GM06990 (cell line): ENCODE measurements around the gene FFAR3.

Experiments
- DNase-seq: peaks from one replicate; pipeline ENCODE4 v3.0.0-alpha.2; 2011; ENCODE audit not compliant: insufficient read length; ENCODE audit errors: extremely low read depth
- H3K27me3 ChIP-seq: replicated peaks from 2 replicates; pipeline ENCODE4 v1.6.0; 2011; ENCODE audit warnings: low read length; ENCODE audit not compliant: control insufficient read depth, insufficient read depth
- H3K36me3 ChIP-seq: 2 replicates; pipeline ENCODE4 v1.5.1; 2011; ENCODE audit warnings: low read length; ENCODE audit not compliant: control insufficient read depth, insufficient read depth
- H3K4me3 ChIP-seq: replicated peaks from 2 replicates; pipeline ENCODE4 v1.5.1; 2011; ENCODE audit warnings: low read depth, mild to moderate bottlenecking, control low read depth, low read length
- CTCF ChIP-seq: IDR thresholded peaks from 2 replicates; pipeline ENCODE4 v1.5.1; 2011; ENCODE audit warnings: low read length, control low read depth, mild to moderate bottlenecking, inconsistent platforms; ENCODE audit not compliant: insufficient read depth, poor library complexity, severe bottlenecking

The FFAR3 gene

GRCh38 chr19:35348911-35349611 lies 9.2 kb upstream of the FFAR3 start:
- Histone ChIP-seq H3K36me3 (peaks cover 15% of the 10 kb centered on the region), H3K4me3 (no peak overlapping the region), H3K27me3 (no peaks in the 10 kb centered on the region)
- DNase-seq, result peak; percentile 65
- TF ChIP-seq CTCF, result no peak

- Histone ChIP-seq H3K4me3 (no peak overlapping the region), H3K27me3 (no peaks in the 10 kb centered on the region), H3K36me3 (peaks cover 7% of the 10 kb centered on the region)
- TF ChIP-seq CTCF, result no peak
- DNase-seq, result no peak
Measured at GRCh38 chr19:35349614-35350521, 8.4 kb upstream of the FFAR3 start.

GRCh38 chr19:35350591-35350990 lies 7.7 kb upstream of the FFAR3 start:
- no peak for DNase-seq
- Histone ChIP-seq H3K4me3 (no peak overlapping the region), H3K36me3 (peaks cover 5% of the 10 kb centered on the region), H3K27me3 (no peaks in the 10 kb centered on the region)
- TF ChIP-seq CTCF, result no peak

GRCh38 chr19:35351411-35352176 lies 6.7 kb upstream of the FFAR3 start:
- Histone ChIP-seq H3K27me3 (no peaks in the 10 kb centered on the region), H3K36me3 (no peaks in the 10 kb centered on the region), H3K4me3 (no peak overlapping the region)
- TF ChIP-seq CTCF, result no peak
- DNase-seq, result no peak

- DNase-seq, result no peak
- Histone ChIP-seq H3K27me3 (no peaks in the 10 kb centered on the region), H3K36me3 (no peaks in the 10 kb centered on the region), H3K4me3 (no peak overlapping the region)
- TF ChIP-seq CTCF, result no peak
Measured at GRCh38 chr19:35352177-35352447, 6.1 kb upstream of the FFAR3 start.
